CD1c-positive myeloid dendritic cell (primary cell): Measurements from ENCODE around the gene LEF1.

Experiments
- DNase-seq: peaks from one replicate; pipeline ENCODE4 v3.0.0-alpha.2; 2016; ENCODE audit errors: extremely low spot score

Gene LEF1

GRCh38 chr4:108148316-108148715, 20.4 kb downstream of the LEF1 start:
- no peak for DNase-seq

DNA sequence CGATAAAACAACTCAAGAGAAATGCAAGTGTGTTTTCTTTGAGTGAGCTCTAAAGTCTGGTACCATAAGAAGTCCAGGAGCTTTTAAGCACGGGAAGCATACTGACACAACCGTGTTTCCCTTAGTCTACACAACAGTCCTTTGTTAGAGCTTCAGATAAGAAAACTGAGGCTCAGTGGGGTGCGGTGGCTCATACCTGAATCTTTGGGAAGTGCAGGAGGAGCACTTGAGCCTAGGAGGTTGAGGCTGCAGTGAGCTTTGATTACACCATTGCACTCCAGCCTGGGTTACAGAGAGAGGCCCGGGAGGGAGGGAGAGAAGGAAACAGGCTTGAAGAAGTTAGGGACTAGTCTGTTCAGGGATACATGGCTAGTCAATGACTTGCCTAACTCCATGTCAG, 21.9 kb downstream of the LEF1 start:
- DNase-seq: no peak

DNA sequence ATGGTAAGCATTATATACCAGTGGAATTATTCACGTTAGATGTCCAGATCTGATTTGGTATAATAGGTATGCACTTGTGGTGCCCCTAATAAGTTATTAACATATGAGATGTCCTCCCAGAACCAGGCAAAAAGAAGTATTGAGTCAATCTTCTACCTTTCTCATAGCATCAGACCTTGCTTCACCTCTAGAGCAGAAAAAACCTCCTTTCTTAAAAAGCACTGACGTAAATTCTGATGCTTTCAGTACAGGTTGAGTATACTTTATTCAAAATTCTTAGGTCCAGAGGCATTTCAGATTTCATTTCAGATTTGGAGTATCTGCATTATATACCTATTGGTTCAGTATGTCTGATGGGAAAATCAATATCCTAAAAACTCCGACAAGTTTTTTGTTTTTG, 22.4 kb downstream of the LEF1 start:
- DNase-seq: no peak

- DNase-seq: no peak
Measured at GRCh38 chr4:108144451-108144850, 24.3 kb downstream of the LEF1 start.

- no peak for DNase-seq
Measured at GRCh38 chr4:108143515-108143914, 25.2 kb downstream of the LEF1 start.

- DNase-seq: no peak
Measured at GRCh38 chr4:108142870-108143269, 25.9 kb downstream of the LEF1 start.

DNA sequence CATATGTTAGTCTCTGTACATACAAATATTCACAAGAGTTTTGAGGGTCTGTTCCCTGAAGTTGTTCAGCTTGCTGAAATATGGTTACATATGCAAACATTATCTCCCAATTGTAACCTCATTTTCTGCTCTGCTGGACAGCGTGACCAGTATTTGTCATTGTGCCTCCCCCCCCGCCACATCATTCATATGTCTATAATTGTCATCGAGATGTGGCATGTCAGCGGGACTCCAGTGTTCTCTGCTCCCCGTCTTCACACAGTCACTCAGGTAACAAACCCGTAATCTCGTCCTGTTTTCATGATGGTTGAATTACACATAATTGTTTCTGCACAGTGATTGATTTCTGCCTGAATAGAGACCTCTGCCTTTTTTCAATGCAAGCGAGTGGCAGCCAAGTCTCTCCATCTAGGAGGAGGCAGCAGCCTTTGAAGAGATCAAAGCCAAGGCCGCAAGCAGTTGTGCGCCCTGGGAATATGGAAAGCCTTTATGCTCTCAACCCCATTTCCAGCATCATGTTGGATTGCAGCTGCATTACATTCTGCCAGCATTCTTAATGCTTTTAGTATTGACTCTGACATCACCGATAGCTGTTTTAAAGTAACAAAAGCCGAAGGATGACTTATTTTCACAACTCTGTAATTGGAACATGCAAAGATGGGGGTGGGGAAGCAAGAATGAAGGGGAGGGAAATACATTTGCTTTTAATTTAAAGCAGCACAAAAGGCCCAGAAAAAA, 27.4 kb downstream of the LEF1 start:
- no peak for DNase-seq

GRCh38 chr4:108140328-108140727, 28.4 kb downstream of the LEF1 start:
- no peak for DNase-seq

DNA sequence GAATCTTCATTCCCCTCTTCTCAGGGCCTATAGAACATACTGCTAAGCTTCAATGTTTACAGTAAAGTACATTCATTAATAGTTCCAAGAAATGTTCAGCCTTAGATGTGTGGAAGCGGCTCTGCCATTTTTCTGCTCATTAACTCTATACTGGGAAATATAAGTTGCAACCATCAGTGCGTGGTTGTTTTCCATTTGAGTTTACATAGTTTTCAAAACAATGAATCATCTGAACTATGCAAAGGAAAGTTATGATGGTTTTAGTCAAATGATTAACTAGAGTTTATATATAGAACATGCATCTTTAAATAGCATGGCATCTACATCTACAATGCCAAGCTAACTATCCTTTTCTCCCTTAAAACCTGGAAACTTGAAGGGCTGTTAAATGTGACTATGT, 29.6 kb downstream of the LEF1 start:
- DNase-seq: no peak

- no peak for DNase-seq
Measured at GRCh38 chr4:108135549-108136209, 33.1 kb downstream of the LEF1 start.

DNA sequence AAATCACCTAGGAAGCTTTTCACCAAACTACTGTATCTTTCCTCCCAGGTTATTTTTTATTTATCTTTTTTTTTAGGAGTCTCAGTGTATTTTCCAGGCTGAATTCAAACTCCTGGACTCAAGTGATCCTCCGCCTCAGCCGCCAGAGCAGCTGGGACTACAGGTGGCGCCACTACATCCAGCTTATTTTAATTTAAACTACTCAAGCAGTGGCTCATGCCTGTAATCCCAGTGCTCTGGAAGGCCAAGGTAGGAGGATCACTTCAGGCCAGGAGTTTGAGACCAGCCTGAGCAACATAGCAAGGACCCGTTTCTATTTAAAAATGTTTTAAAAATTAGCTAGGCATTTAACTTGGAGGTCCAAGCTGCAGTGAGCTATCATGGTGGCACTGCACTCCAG, 37.8 kb downstream of the LEF1 start:
- no peak for DNase-seq

DNA sequence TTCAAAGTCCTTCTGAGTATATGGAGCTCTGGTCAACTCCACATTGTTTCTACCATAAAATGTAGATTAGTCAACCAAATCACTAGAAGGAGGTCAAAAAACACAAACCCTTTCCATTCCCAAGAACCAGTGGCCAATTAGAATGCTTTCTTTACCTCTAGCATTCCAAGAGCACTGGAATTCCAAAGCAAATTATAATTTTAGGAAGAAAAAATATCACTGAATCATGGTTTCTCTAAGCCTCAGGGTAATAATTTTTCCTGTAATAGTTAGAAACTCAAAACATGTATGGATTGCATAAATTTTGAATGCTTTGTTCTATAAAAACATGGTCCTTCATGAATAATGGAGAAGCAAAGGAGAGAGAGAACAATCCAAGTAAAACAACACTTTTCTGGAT, 39.5 kb downstream of the LEF1 start:
- no peak for DNase-seq

DNA sequence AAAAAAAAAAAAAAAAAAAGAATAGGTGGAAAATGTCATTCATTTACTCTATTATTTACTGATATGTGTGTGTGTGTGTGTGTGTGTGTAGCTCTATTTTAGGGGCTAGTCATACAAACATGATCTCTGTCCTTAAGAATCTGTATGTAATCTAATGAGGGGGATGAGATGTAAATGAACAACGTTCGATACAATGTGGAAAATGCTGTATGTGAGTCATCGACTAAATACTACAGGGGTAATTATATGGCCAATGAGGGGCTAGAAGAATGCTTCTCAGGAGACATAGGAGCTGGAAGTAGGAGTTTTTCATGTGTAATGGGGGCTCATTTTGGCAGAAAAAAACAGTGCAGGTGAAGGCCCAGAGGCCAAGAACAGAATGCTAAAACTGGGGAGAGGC, 41.9 kb downstream of the LEF1 start:
- no peak for DNase-seq

GRCh38 chr4:108120789-108121188, 47.9 kb downstream of the LEF1 start:
- DNase-seq: no peak

GRCh38 chr4:108119199-108119800, 49.4 kb downstream of the LEF1 start:
- no peak for DNase-seq

- DNase-seq: no peak
Measured at GRCh38 chr4:108118505-108118904, 50.2 kb downstream of the LEF1 start.

DNA sequence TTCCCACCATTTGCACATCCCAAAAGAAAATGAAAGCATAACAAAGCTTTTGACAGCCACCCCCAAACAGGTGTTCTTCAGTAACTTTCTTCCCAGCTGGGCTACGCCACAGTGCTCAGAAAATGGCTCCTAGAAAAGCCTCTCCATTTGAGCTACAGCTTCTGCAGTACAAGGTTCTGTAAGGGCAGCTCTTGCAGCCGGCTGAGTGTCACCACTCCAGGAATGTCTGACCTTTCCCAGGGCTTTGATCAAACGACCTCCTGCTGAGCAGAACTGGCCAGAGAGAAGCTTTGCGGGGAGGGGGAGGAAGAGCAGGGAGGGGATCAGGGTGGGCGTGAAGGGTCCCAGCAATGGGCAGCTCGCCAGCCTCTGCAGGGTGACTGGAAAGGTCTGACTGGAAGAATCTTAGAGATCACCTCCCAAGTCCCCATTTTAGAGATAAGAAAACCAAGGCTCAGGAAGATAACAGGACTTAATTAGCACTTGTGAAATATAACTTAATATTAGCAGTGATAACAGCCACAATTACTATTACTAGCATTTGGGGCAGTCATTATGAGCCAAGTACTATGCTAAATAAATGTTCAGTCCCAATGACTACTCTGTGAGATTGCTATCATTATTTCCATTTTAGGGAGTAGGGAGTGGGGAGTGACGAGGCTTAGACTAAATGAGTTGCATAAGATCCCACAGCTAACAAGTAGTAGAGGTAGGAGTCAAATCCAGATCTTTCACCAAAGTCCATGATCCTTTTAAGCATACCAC, 51.1 kb downstream of the LEF1 start:
- no peak for DNase-seq

- no peak for DNase-seq
Measured at GRCh38 chr4:108116423-108117168, 52.1 kb downstream of the LEF1 start.

DNA sequence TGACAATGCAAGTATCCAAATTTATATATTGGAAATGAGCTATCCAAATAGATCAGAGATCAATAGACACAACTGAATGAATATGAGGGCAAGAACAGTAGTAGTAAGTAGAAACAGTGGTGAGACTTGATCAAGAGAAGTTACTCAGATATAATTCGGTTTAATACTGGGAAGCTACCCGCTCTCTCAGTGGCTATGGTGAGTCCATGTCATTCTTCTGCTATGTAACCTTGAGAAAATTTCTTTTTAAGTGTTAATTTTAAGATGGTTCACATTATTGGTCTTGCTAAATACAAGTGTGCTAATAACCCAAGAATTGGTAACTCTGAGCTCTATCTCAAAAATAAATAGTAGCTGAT, 53.6 kb downstream of the LEF1 start:
- no peak for DNase-seq

- no peak for DNase-seq
Measured at GRCh38 chr4:108114503-108114902, 54.2 kb downstream of the LEF1 start.

GRCh38 chr4:108113229-108113628, 55.5 kb downstream of the LEF1 start:
- DNase-seq: no peak

DNA sequence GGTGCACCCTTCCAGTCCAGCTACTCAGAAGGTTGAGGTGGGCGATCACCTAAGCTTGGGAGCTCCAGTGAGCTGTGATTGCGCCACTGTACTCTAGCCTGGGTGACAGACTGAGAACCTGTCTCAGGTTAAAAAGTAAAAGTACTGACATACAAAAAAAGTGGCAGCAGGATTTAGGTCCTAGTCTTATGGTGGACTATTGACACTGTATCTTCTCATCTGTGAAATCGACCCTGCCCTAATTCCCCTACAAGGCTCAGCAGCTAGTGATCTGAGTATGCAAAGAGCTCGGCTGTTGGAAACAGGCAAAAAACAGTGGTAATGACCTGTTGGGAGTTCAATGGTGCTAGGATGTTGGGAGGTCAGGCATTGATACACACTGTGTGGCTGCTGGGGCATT, 57.0 kb downstream of the LEF1 start:
- no peak for DNase-seq
